ENCODE data around the gene PRTFDC1.

PRTFDC1 gene

DNA sequence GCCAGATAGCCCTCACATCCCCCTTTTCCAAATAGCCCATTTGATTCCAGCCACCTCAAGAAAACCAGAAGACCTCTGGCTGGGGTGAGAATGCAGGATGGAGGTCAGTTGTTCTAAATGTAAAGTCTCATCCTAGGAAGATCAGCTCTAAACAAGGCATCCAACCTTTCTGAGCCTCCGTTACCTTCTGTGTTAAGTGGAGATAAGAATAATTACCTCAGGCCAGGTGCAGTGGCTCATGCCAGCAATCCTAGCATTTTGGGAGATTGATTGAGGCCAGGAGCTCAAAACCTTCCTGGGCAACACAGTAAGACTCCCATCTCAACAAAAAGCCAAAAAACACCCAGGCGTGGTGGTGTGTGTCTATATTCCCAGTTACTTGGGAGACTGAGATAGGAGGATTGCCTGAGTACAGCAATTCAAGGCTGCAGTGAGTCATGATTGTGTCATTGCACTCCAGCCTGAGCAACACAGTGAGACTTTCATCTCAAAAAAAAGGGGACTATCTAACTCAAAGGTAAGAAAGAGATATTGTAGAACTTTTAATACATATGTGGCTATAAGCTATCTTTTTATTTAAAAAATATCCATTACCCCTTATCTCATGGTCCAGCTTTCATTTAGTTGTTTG, 43.5 kb downstream of the PRTFDC1 start:
- TF ChIP-seq POLR2AphosphoS5 (IDR thresholded peaks at IDR 0.05; ENCODE audit: low read depth, low read length) (no peak), TAF1 (IDR thresholded peaks at IDR 0.05; ENCODE audit: borderline replicate concordance, insufficient read depth, low read length) (no peak), SIN3A (IDR thresholded peaks at IDR 0.05; ENCODE audit: borderline replicate concordance, insufficient read depth, low read length) (no peak), FOXP2 (optimal IDR thresholded peaks at IDR 0.05; ENCODE audit: borderline replicate concordance, extremely low read depth, extremely low read length, insufficient read depth) (no peak)
- TF ChIP-seq, protein P1, sequence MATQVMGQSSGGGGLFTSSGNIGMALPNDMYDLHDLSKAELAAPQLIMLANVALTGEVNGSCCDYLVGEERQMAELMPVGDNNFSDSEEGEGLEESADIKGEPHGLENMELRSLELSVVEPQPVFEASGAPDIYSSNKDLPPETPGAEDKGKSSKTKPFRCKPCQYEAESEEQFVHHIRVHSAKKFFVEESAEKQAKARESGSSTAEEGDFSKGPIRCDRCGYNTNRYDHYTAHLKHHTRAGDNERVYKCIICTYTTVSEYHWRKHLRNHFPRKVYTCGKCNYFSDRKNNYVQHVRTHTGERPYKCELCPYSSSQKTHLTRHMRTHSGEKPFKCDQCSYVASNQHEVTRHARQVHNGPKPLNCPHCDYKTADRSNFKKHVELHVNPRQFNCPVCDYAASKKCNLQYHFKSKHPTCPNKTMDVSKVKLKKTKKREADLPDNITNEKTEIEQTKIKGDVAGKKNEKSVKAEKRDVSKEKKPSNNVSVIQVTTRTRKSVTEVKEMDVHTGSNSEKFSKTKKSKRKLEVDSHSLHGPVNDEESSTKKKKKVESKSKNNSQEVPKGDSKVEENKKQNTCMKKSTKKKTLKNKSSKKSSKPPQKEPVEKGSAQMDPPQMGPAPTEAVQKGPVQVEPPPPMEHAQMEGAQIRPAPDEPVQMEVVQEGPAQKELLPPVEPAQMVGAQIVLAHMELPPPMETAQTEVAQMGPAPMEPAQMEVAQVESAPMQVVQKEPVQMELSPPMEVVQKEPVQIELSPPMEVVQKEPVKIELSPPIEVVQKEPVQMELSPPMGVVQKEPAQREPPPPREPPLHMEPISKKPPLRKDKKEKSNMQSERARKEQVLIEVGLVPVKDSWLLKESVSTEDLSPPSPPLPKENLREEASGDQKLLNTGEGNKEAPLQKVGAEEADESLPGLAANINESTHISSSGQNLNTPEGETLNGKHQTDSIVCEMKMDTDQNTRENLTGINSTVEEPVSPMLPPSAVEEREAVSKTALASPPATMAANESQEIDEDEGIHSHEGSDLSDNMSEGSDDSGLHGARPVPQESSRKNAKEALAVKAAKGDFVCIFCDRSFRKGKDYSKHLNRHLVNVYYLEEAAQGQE (IDR thresholded peaks at IDR 0.05; ENCODE audit: insufficient read depth in 1 of 2, low read depth in 2 of 2, low read length in 2 of 2), result no peak

DNA sequence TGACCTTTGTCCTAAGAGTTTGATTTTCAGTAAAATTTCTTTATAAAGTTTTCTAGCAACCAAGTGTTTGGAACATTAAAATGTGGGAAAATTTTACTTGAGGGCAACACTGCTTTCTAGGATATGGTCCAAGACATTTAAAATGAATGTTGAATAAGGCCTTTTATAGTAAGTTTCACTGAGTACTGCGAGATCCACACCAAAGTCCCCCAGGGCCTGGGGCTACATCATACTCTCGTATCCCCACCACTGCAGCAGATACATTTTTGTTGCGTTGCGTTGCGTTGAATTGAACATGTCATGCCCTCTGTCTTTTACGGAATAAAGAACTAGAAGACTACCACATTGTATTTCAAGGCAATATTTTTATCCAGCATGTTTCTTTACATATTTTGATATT, 44.5 kb downstream of the PRTFDC1 start:
- no peak for TF ChIP-seq SIN3A (IDR thresholded peaks at IDR 0.05; ENCODE audit: borderline replicate concordance, insufficient read depth, low read length)
- TF ChIP-seq, protein P1 (IDR thresholded peaks at IDR 0.05; ENCODE audit: insufficient read depth in 1 of 2, low read depth in 2 of 2, low read length in 2 of 2), result no peak
- no peak for TF ChIP-seq TAF1 (IDR thresholded peaks at IDR 0.05; ENCODE audit: borderline replicate concordance, insufficient read depth, low read length)
- TF ChIP-seq FOXP2 (optimal IDR thresholded peaks at IDR 0.05; ENCODE audit: borderline replicate concordance, extremely low read depth, extremely low read length, insufficient read depth), result no peak
- TF ChIP-seq POLR2AphosphoS5 (IDR thresholded peaks at IDR 0.05; ENCODE audit: low read depth, low read length), result no peak

DNA sequence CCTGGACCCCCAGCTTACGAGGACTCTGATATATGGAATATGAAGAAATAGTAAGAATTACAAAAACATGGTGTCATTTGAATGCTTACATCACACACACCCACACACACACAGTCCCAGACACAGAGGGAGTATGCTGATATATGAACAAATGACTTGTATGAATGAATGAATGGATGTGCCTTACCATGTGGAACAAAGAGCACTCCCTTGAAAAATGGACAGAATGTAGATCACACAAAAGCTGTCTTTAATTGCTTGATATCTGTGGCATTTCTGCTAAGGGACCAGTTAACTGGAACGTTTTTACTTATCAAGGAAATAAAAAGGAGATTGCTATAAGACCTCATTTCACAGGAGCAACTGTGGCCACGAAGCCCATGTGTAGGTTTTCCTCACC, 46.0 kb downstream of the PRTFDC1 start:
- TF ChIP-seq SIN3A (IDR thresholded peaks at IDR 0.05; ENCODE audit: borderline replicate concordance, insufficient read depth, low read length) (no peak), TAF1 (IDR thresholded peaks at IDR 0.05; ENCODE audit: borderline replicate concordance, insufficient read depth, low read length) (no peak), FOXP2 (optimal IDR thresholded peaks at IDR 0.05; ENCODE audit: borderline replicate concordance, extremely low read depth, extremely low read length, insufficient read depth) (no peak), POLR2AphosphoS5 (IDR thresholded peaks at IDR 0.05; ENCODE audit: low read depth, low read length) (no peak)
- TF ChIP-seq, protein P1 (IDR thresholded peaks at IDR 0.05; ENCODE audit: insufficient read depth in 1 of 2, low read depth in 2 of 2, low read length in 2 of 2), result no peak

DNA sequence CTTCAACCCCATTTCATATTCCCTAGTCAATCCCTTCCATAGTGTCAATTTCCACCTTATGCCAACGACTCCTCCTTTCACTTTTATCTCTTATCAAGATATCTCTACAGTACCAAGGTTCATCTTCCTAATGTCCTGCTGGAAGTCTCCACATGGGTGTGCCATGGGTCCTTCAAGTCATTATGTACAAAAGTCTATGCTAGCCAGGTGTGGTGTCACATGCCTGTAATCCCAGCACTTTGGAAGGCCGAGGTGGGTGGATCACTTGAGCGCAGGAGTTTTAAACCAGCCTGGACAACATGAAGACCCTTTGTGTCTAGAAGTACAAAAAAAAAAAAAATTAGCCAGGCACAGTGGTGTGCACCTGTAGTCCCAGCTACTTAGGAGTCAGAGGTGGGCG, 47.6 kb downstream of the PRTFDC1 start:
- TF ChIP-seq FOXP2 (optimal IDR thresholded peaks at IDR 0.05; ENCODE audit: borderline replicate concordance, extremely low read depth, extremely low read length, insufficient read depth) (no peak), SIN3A (IDR thresholded peaks at IDR 0.05; ENCODE audit: borderline replicate concordance, insufficient read depth, low read length) (no peak), POLR2AphosphoS5 (IDR thresholded peaks at IDR 0.05; ENCODE audit: low read depth, low read length) (no peak)

DNA sequence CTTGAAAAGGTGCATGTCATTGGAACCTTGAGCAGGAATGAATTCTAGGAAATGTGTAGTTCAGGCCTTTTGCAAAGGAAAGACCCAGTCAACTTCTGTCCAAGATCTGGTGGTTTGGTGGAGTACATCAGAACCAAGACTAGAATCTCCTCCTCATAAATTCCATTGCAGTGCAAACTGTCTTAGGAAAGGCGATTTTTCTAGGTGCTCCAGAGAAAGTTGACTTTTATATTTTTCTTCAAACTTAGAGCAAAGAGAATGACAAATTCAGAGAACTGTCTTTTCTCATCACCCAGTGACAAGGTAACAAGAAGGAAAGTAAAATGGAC, 50.0 kb downstream of the PRTFDC1 start:
- TF ChIP-seq FOXP2 (optimal IDR thresholded peaks at IDR 0.05; ENCODE audit: borderline replicate concordance, extremely low read depth, extremely low read length, insufficient read depth), result no peak
- no peak for TF ChIP-seq POLR2AphosphoS5 (IDR thresholded peaks at IDR 0.05; ENCODE audit: low read depth, low read length)
- no peak for TF ChIP-seq TAF1 (IDR thresholded peaks at IDR 0.05; ENCODE audit: borderline replicate concordance, insufficient read depth, low read length)
- TF ChIP-seq, protein P1 (IDR thresholded peaks at IDR 0.05; ENCODE audit: insufficient read depth in 1 of 2, low read depth in 2 of 2, low read length in 2 of 2), result no peak
- no peak for TF ChIP-seq SIN3A (IDR thresholded peaks at IDR 0.05; ENCODE audit: borderline replicate concordance, insufficient read depth, low read length)
